Activated T-cell treated with anti-CD3 and anti-CD28 coated beads, Interleukin-2, amount 50 U/mL, for 48 hours (primary cell): ENCODE data around the gene ST6GALNAC6.

Source experiments
- DNase-seq, 2 experiments: peaks; one replicate each; pipeline ENCODE4 v3.0.0-alpha.2; 2020

ST6GALNAC6 gene

DNA sequence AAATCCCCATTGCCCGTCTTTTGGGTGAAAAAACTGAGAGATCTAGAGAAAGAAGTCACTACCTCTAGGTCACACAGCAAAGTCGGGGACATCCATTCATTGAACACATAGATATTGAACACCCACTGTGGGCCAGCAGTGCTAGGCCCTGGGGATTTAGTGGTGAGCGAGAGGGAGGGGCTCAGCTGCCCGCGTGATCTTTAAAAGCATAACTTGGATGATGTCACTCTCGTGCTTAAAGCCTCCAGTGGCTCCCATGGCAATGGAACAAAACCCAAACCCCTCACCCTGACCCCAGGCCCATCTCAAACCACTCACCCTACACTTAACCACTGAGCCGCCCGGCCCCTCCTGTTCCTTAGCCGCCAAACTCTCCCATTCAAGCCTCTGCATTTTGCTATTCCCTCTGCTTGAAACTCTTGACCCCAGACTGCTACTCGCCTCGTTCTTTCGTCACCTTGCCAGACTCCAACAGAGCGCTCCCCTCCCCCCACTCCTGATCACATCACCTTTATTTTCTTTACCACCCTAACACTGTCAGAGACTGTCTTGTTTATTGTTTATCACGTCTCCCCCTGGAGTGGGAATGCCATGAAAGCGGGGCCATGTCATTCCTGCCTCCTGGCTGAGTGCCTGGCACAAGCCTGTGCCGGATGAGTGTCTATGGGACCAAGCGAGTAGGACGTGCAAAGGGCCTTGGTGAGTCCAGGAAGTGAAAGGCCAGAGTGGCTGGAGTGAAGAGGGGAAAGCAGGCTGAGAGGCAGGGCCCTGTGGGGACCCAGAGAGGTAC, 31.9 kb upstream of the ST6GALNAC6 start:
- DNase-seq, result no peak

DNA sequence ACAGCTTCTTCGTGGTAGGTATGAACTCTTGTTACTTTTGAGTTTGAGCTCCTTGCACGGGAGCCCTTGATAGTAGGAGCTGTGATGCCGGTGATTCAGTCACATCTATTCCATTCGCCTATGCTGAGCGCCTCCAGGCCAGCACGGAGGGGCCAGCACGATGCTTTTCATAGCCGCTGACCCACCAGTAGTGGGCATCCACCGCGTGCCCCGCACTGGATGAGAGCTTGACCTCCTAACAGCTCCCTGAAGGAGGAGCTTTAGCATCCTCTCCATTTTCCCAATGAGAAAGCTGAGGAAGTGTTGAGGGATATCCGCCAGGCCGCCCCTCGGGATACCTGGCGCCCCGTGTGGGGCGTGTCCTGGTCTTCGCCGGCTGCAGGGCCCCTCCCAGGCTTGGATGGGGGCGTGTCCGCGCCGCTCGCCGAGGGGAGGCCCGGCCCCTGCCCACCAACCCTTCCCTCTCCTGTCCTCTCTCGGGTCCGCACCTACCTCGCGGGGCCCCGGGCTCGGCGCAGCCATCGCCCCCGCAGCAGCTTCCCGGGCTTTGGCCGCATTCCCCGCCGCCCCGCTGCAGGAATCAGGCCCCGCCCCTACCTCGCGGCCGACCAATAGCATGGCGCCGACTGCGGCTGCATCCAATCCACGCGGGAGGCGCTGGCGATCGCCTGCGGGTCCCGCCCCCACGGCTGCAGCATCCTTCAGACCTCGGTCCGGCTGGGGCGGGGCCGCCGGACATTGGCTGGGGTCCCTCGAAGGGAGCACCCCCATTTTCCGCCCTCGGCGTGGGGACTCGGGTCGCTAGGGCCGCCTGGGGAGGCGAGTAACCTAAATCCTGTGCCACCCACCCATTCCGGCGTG, 31.1 kb upstream of the ST6GALNAC6 start, which contains the start of gene PIP5KL1:
Gene PIP5KL1 (minus strand): TSS at position 547 of the 861 bp plus-strand sequence. CDS start 25 bp downstream, at position 522.
- DNase-seq, result peak; percentile 82 to 86

DNA sequence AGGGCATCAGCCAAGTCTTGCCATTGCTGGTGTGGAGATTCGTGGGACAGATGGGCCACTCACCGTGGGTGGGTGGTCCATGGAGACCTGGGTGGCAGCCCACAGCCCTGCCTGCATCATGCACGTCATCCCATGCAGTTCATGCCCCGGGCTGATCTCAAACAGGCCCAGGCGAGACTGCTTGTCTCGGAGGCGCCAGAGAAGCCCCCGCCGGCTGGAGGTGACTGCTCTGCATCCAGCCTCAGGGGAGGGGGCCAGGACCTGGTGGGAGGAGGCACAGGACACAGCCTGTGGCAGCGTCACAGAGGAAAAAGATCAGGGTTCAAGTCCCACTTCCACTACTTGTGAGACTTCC, 30.2 kb upstream of the ST6GALNAC6 start:
- no peak for DNase-seq

DNA sequence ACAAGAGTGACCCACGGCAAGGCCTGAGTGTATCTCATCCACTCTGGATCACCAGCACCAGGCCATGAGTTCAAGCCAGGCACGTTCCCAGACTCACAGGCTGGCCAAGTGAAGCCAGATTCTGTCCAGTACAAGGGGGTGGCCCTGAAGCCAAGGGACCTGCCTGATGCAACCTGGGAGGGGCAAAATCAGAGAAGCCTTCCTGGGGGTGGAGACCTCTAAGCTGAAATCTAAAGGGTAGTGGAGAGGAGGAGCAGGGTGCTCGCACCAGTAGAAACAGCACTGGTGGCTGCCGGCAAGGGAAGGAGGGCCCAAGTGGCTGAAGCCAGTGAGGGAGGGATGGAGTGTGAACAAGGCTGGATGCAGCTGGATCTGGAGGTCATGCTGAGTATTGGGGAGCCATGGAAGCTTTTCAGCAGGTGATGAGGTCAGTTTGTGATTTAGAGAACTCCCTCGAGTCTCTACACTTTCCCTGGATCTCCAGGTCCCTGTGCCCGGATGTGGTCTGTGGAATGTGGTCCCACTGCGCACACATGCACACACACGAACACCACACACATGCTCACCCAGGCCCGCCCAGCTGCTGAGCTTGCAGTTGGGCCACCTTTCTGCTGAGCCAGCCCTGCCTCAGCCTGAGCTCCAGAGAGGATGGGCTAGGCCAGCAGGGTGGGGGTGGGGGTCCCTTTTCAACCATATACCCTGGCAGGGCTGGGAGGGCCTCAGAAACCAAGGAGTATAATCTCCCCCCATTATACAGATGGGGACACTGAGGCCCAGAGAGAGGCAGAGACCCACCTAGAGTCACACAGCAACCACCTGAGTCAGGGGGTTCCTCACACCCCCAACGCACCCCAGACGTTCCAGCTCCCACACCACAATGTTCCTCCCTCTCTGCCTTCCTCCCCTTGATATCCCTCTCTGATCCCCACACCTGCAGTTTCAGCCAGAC, 29.5 kb upstream of the ST6GALNAC6 start:
- DNase-seq, result no peak

DNA sequence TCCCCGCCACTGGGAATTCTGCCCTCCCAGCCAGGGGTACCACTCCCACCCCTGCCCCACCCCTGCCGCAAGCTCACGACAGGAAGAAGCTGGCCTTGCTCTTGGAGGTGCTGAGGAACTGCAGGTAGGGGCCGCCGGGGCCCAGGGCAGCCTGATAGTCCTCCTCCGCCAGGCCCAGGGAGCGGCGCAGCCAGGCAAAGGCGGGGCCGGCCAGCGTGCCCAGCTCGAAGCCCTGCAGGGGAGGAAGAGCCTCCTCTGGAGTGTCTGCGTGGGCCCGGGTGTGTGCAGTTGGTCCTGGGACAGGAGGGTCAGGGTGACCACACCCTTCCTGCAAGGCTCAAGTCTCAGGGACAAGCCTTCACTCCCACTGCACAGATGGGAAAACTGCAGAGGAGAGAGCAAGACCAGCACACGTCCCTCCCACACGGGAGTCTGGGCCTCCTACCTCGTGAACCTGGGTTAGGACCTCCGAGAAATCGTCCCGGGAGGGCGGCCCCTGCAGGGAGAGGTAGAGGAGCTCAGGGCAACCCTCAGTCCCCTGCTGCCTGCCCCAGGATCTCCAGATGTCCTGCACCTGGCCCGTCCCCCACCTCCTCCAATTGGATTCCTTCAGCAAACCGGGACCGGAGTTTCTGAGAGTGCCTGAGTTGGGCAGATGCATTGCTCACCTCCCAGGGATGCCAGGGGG, 28.7 kb upstream of the ST6GALNAC6 start:
- peak in 1 of 2 experiments; percentile 41 for DNase-seq

DNA sequence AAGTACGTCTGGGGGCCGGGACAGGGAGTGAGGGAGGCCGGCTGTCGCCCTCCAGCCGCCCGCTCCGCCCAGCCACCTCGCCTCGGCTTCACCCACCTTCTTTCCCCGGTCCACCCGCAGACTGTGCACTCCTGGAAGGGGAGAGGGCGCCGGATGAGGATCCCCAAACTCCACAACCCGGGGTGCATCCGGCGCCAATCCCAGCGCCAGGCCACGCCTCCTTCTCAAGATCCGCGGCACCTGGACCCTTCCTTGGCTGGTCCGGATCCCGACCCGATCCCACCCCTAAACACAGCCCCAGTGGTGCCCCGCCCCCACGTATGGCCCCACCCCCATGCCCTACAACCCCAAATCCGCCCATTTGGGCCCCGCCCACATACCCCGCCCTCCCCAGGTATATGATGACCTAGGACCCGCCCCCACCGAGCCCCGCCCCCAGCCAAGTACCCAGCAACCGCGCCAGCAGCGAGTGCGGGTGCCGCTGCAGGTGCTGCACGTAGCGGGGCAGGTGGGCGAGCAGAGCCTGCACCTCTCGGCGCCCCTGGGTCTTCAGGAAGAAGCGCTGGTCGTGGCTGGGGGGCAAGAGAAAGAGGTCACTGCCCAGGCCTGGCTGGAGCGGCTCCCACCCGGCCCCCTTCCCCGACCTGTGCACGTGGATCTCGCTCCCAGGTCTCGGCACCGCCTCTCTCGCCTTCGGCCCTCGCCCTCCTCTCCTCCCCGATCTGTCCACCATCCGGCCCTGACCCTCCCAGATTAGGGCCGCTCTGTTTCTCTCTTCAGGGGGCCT, 28.0 kb upstream of the ST6GALNAC6 start:
- DNase-seq, result peak; percentile 77 to 81

DNA sequence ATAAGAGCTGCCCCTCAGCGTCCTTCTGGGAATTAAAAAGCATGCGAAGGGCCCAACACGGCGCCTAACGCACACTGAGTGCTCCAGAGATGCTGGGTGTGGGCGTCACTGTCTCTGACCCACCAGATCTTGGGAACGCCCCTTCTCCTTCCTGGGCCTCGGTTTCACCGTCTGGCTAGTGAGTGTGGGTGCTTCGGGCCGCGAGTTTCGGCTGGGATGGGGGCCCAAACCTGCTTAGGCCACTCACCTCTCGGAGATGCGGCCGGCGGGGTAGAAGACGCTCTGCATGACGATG, 27.4 kb upstream of the ST6GALNAC6 start:
- DNase-seq, result no peak

DNA sequence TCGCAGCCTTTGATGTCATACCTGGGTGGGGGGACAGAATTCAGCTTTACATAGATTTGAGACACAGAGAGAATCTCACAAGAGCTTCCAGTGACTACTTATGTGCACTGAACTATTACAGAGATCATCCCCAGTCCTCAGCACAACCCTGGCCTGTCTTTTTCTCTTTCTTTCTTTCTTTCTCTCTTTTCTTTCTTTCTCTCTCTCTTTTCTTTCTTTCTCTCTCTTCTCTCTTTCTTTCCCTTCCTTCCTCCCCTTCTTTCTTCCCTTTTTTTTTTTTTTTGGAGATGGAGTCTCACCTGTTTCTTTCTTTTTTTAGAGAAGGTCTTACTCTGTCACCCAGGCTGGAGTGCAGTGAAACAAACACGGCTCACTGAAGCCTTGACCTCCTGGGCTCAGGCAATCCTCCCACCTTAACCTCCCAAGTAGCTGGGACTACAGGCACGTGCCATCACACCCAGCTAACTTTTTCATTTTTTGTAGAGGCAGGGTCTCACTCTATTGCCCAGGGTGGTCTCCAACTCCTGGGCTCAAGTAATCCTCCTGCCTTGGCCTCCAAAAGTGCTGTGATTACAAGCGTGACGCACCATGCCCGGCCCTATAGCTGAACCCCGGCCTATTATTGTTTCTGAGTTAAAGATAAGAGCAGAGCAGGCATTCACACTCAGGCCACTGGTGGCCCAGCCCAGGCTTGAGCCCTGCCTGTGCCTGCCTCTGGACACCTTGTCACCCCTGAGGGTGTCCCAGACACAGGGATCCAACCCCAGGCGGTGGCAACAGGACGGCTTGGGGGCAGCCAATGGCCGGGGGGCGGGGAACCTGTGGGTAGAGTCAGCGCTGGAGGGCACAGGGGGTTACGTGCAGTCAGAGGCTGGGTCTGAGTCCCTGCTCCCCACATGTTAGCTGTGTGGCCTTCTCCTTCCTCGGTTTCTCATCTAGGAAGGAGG, 26.8 kb upstream of the ST6GALNAC6 start:
- DNase-seq, result no peak

DNA sequence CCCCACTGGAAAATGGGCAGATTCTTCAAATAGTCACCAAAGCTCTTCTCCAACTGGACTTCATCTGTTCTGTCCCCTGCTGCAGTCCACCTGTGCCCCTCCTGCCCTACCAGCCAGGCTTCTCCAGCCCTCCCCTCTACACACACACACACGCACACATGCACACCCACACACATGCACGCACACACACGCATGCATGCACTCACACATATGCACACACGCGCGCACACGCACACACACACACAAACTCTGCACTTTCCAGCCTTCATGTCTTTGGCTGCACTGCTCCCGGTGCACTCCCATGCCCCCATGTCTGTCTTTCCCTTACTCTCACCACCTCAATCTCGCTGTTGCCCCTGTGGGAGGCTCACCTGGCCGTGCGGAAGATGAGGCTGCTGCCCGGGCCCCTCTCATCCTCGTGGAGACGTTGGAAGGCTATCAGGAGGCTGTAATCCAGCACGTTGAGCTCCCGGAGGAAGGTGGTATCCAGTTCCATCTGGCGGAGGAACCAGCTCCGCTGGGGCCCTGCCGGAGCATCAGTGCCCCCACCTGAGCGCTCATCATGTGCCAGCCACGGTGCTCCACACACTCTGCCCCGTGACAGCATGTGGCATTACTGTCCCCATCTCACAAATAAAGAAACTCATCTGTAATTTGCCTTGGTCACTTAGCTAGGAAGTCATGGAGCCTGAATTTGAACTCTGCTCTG, 25.5 kb upstream of the ST6GALNAC6 start:
- no peak for DNase-seq

DNA sequence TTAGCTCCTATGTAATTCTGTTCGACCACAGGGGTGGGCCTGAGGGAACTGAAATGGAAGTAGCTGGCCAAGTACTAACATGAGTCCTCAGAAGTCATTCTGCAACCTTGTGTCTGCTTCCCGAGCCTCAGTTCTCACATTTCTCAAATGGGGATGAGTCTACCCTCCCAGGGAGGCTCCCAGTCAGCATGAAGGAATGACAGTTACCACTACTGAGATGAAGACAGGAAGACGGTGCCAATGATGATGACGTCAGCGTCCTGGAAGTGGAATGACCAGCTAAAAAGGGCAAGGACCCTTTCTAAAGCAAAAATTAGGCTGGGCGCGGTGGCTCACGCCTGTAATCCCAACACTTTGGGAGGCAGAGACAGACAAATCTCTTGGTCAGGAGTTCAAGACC, 24.4 kb upstream of the ST6GALNAC6 start:
- DNase-seq, result no peak

DNA sequence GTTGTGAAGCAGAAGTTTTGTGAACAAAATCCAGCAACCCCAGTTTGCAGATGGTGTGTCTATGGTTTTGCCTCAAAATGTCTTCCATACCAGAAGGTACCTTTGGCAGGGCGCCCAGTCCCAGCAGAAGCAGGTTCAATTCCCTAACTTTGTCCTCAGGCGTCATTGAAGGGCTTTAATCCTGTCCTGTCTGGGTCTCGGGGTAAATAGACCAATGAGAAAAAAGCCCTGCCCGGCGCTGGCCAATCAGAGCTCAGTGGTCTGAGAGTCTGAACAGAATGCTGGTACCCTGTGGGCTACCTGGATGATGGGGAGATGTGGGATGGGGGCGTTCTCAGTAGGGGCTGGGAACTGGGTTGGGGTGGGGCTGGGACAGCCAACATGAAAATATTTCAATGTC, 23.6 kb upstream of the ST6GALNAC6 start:
- DNase-seq, result no peak

DNA sequence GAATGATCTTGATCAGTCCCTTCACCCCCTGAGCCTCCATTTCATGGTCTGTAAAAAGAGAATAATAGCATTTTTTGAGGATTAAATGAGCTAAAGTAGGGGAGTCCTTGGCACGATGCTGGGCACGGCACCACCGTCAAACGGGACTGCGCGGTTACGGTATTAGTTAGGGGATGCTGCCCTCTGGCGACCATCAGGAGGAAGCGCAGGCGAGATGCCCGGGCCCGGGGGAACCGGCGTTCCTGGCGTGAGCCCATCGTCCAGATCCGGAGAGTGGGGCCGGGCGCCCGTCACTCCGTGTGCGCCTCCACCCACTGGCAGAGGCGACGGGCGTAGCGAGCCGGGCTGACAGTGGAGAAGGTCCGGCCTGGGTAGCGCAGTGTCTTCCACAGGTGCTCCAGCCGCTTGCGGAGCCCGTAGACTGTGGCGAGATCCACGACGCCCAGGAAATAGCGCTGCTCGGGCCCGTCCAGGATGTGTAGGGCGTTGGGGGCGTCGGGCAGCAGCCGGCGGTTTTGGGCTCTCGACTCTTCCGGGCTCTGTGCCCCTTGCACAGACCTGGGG, 22.2 kb upstream of the ST6GALNAC6 start:
- DNase-seq, result peak; percentile 89 to 90

DNA sequence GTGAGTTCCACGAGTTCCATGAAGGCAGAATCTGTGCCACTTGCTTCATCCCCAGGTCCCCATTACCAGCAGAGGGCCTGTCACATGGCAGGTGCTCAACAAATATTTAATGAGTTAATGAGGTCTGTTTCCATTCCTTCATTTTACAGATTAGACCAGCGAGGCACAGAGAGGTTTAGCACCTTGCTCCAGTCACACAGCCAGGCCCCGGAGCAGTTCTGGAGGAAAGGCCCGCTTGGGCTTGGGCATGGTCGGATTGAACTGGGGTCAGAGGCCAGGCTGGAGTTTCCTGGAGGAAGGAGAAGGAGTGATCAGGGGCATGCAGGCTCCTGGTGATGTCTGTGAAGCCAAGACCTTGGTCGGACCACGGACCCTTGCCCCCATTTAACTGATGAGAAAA, 21.4 kb upstream of the ST6GALNAC6 start:
- no peak for DNase-seq

DNA sequence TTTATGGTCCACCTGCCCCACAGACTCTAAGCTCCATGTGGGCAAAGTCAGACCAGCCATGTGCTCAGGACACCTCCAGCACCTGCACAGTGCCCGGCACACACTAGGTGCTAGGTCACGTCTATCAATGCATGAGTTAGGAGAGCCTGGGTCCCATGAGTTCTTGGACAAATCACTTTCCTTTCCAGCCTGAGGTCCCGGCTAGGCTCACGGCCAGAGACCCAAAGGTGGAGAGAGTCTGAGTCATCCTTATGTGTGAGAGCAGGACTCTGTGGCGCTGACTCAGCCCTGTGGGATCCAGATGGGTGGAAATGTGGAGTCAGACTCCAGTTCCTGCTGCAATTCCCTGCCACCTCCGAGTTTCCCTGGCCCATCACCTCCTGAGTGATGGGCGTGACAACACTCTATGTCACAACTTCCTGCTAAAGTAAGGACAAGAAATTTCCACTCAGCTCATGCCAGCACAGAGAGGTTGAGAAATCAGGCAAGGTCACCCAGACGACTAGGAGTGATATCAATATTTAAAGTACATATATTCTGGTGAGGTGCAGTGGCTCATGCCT, 19.9 kb upstream of the ST6GALNAC6 start:
- DNase-seq, result peak; percentile 53 to 66

DNA sequence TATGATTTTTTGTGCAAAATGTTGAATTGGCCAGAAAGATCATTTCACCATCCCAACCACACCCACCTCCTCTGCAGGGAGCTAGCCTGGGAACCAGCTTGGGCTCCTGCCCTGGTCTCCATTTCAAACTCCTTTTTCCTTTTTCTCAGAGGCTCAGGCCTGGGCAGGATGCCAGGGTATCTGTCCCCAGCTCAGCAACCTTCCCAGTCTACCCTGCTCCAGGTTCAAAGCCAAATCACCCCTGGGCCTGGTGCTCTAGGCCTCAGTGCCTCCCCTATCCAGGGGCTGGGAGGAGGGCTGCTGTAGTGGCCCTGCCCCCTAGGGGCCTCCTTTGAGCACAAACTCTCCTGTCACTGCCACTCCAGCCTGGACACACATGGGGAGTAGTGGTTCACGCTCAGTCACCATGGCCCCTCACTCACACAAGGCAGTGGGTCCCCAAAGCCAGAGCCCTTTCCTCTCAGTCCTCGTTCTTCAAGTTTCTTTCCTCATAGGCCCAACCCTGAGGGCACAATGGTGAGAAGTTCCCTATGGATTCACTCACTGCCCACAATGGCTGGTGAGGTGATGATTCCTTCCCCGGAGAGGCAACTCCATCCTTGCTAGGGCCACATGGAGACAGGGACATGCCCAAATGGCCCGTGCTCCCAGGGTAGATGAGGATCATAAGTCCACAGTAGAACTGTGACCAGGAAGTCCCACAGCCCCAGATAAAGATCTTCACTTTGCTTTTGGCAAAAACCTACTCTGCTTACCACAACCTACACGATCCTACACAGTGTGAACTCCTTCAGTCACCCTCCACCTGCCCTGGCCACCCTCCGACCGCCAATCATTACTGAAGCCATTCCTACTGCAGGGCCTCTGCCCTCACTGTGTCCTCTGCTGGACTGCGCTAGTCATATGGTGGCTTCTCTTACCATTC, 19.0 kb upstream of the ST6GALNAC6 start:
- no peak for DNase-seq

DNA sequence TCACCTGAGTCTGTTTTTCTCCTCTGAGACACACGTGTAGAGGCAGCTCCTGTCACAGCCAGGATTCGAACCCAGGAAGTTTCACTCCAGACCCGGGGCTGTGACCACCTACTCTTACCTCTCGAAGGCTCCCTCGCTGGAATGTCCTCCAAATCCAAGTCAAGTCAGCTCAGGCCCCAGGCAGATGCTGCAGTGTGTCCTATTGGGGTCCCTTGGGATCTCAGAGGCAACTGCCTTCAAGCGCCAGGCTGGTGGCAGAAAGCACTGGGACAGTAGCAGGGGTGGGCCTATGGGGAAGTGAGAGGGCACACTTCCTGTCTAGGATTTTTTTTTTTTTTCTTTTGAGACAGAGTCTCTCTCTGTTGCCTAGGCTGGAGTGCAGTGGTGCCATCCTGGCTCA, 18.2 kb upstream of the ST6GALNAC6 start:
- no peak for DNase-seq

DNA sequence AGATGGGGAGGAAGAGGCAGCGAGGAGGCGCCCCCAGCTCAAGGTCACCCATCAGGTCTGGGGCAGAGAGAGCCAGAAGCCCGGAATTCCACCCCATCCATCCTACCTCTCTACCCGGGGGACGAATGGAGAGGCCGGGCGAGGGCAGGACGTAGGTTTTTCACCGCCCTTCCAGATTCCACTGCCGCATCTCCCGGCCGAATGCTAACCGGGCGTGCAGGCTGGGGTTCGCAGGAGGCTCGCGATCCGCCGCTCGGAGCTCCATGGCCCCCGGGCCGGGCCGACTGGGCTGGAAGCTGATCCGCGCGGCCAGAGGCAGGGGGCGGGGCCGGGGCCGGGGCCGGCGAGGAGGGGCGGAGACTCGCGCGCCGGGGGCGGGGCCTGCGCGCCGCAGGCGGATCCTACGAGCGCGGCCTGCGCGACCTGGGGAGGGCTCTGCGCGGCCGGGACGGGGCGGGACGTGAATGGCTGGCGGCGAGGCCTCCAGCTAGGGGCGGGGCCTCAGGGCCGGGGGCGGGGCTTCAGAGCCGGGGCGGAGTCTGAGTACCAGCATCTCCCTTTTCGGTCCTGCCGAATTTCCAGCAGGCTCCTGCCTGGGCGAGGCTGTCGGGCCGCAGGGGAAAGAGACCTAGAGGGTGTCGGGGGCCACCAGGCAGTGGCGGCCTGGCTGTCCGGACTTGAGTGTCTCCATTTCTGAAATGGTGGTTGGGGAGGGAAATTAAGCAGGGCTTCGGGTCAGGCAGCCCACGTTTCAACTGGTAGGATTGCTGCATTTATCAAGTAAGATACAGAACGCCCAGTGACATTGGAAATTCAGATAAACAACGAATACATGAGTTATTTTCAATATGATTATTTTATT, 17.5 kb upstream of the ST6GALNAC6 start, which contains the start of gene ST6GALNAC4:
Gene ST6GALNAC4 (minus strand): TSS at position 322 of the 862 bp plus-strand sequence. CDS start 622 bp downstream, outside the sequence.
- DNase-seq, result peak; percentile 97 to 98
